Body of pancreas (tissue), 4 donors: ENCODE measurements around the gene TOMM6.

Experiments used
- POLR2A ChIP-seq, 3 donors: fragments of 450-650 bp; IDR thresholded peaks; one replicate each; pipeline ENCODE4 v1.6.1; 2016; ENCODE audit warnings: antibody characterized with exemption in 3 of 3, mild to moderate bottlenecking in 2 of 3
- TF ChIP-seq, protein P1 (sequence below), 7 experiments: fragments of 450-650 bp in 4 of 7; fragments of 200-600 bp in 3 of 7; sonication (generic) in 3 of 7; IDR thresholded peaks; one replicate each; pipeline ENCODE4 v1.5.1; 2016 to 2019; ENCODE audit warnings: antibody characterized with exemption in 7 of 7

DNA sequence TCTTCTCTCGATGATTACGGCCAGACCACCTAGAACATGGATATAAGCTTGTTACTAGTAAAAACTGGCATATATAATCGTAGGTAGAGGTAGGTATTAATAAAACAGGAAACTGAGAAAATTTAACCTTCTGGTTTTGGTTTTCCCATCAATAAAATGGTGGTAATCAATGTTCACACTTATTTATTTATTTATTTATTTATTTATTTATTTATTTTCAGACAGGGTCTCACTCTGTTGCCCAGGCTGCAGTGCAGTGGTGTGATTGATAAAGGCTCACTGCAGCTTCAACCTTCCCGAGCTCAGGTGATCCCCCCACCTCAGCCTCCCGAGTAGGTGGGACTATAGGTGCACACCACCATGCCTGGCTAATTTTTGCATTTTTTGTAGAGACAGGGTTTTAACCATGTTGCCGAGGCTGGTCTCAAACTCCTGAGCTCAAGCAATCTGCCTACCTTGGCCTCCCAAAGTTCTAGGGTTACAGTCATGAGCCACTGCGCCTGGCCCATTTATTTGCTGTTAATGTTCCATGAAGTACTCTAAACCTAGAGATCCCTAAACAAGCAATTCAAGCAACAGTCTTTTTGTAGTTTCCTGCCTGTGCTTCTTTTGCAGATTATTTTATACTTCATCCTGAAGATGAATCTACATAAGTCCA, 11.5 kb downstream of the TOMM6 start:
- TF ChIP-seq, protein P1, sequence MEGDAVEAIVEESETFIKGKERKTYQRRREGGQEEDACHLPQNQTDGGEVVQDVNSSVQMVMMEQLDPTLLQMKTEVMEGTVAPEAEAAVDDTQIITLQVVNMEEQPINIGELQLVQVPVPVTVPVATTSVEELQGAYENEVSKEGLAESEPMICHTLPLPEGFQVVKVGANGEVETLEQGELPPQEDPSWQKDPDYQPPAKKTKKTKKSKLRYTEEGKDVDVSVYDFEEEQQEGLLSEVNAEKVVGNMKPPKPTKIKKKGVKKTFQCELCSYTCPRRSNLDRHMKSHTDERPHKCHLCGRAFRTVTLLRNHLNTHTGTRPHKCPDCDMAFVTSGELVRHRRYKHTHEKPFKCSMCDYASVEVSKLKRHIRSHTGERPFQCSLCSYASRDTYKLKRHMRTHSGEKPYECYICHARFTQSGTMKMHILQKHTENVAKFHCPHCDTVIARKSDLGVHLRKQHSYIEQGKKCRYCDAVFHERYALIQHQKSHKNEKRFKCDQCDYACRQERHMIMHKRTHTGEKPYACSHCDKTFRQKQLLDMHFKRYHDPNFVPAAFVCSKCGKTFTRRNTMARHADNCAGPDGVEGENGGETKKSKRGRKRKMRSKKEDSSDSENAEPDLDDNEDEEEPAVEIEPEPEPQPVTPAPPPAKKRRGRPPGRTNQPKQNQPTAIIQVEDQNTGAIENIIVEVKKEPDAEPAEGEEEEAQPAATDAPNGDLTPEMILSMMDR (IDR thresholded peaks at IDR 0.05): no peak
- no peak for TF ChIP-seq POLR2A (IDR thresholded peaks at IDR 0.05)
